Activated T-cell treated with anti-CD3 and anti-CD28 coated beads for 1 hour (primary cell): Measurements from ENCODE around the gene ZPLD1.

Source experiments
- DNase-seq: peaks from one replicate; pipeline ENCODE4 v3.0.0-alpha.2; 2020; ENCODE audit warnings: low read depth

The ZPLD1 gene

GRCh38 chr3:102470066-102470465 lies 35.3 kb downstream of the ZPLD1 start:
- DNase-seq = no peak

- DNase-seq = no peak
Measured at GRCh38 chr3:102471001-102471400, 36.2 kb downstream of the ZPLD1 start.

- DNase-seq = no peak
Measured at GRCh38 chr3:102471491-102471890, 36.7 kb downstream of the ZPLD1 start.

- DNase-seq = no peak
Measured at GRCh38 chr3:102473648-102474047, 38.8 kb downstream of the ZPLD1 start.

- no peak for DNase-seq
Measured at GRCh38 chr3:102474207-102474606, 39.4 kb downstream of the ZPLD1 start.

GRCh38 chr3:102476198-102476597 lies 41.4 kb downstream of the ZPLD1 start:
- DNase-seq = no peak

- no peak for DNase-seq
Measured at GRCh38 chr3:102478160-102478559, 43.3 kb downstream of the ZPLD1 start.

GRCh38 chr3:102480139-102480538 lies 45.3 kb downstream of the ZPLD1 start:
- DNase-seq = no peak

- no peak for DNase-seq
Measured at GRCh38 chr3:102481050-102481449, 46.2 kb downstream of the ZPLD1 start.

- no peak for DNase-seq
Measured at GRCh38 chr3:102483556-102483955, 48.7 kb downstream of the ZPLD1 start.

- DNase-seq = no peak
Measured at GRCh38 chr3:102484363-102484762, 49.5 kb downstream of the ZPLD1 start.

- DNase-seq = no peak
Measured at GRCh38 chr3:102485701-102486100, 50.9 kb downstream of the ZPLD1 start.

GRCh38 chr3:102488331-102488730 lies 53.5 kb downstream of the ZPLD1 start:
- DNase-seq = no peak

GRCh38 chr3:102492300-102492699 lies 57.5 kb downstream of the ZPLD1 start:
- DNase-seq = no peak

GRCh38 chr3:102497571-102497970 lies 62.8 kb downstream of the ZPLD1 start:
- no peak for DNase-seq

- DNase-seq = no peak
Measured at GRCh38 chr3:102505542-102505941, 70.7 kb downstream of the ZPLD1 start.

GRCh38 chr3:102510663-102511062 lies 75.8 kb downstream of the ZPLD1 start:
- DNase-seq = no peak

- DNase-seq = no peak
Measured at GRCh38 chr3:102511168-102511567, 76.4 kb downstream of the ZPLD1 start.

- DNase-seq = no peak
Measured at GRCh38 chr3:102511639-102512038, 76.8 kb downstream of the ZPLD1 start.

- no peak for DNase-seq
Measured at GRCh38 chr3:102512734-102513504, 78.1 kb downstream of the ZPLD1 start.

GRCh38 chr3:102514241-102514640 lies 79.4 kb downstream of the ZPLD1 start:
- no peak for DNase-seq

- DNase-seq = no peak
Measured at GRCh38 chr3:102521246-102521645, 86.4 kb downstream of the ZPLD1 start.

GRCh38 chr3:102525624-102526023 lies 90.8 kb downstream of the ZPLD1 start:
- DNase-seq = no peak

- DNase-seq = no peak
Measured at GRCh38 chr3:102526865-102527264, 92.0 kb downstream of the ZPLD1 start.
